Sigmoid colon (tissue), 7 donors: ENCODE data around the gene CYBRD1. TPM values are rescaled to one million over a fixed set of nuclear protein-coding genes. Genes with fewer than 3 reads are reported as not detected.

Source experiments
- DNase-seq: peaks from one replicate; pipeline ENCODE4 v3.0.0-alpha.2; 2019
- H3K27ac ChIP-seq, 4 donors: fragments of 200-600 bp; sonication (generic); one replicate each; pipeline ENCODE4 v1.5.1; 2016 to 2019; ENCODE audit warnings: mild to moderate bottlenecking in 1 of 4
- H3K27me3 ChIP-seq, 3 donors: fragments of 200-600 bp; sonication (generic); one replicate each; pipeline ENCODE4 v1.5.1; 2019; ENCODE audit warnings: mild to moderate bottlenecking in 1 of 3
- H3K36me3 ChIP-seq, 4 donors: fragments of 200-600 bp; sonication (generic); one replicate each; pipeline ENCODE4 v1.5.1; 2016 to 2019
- H3K4me1 ChIP-seq, 4 donors: fragments of 200-600 bp; sonication (generic); one replicate each; pipeline ENCODE4 v1.5.1; 2017 to 2019
- H3K4me3 ChIP-seq, 4 donors: fragments of 200-600 bp; sonication (generic); one replicate each; pipeline ENCODE4 v1.5.1; 2017 to 2019; ENCODE audit warnings: mild to moderate bottlenecking in 2 of 4, moderate library complexity in 1 of 4
- H3K9me3 ChIP-seq, 4 donors: fragments of 200-600 bp in 3 of 4; sonication (generic) in 3 of 4; one replicate each; pipeline versions ENCODE4 v1.5.1 to v1.6.1; 2013 to 2019
- CTCF ChIP-seq, 4 experiments: fragments of 450-650 bp in 3 of 4; fragments of 200-600 bp in 1 of 4; IDR thresholded peaks; one replicate each; pipeline ENCODE4 v1.5.1; 2016 to 2019; ENCODE audit warnings: antibody characterized with exemption in 4 of 4, mild to moderate bottlenecking in 3 of 4, moderate library complexity in 2 of 4
- EP300 ChIP-seq, 4 donors: sonication (generic); formaldehyde crosslinking; IDR thresholded peaks; one replicate each; pipeline ENCODE4 v1.6.1; 2017; ENCODE audit warnings: antibody characterized with exemption in 4 of 4
- POLR2A ChIP-seq, 2 donors: fragments of 450-650 bp; IDR thresholded peaks; one replicate each; pipeline ENCODE4 v1.6.1; 2016; ENCODE audit warnings: antibody characterized with exemption in 2 of 2, mild to moderate bottlenecking in 2 of 2, moderate library complexity in 2 of 2
- POLR2AphosphoS5 ChIP-seq, 4 donors: sonication (generic); formaldehyde crosslinking; IDR thresholded peaks; one replicate each; pipeline ENCODE4 v1.6.1; 2017; ENCODE audit warnings: antibody characterized with exemption in 4 of 4
- whole genome bisulfite sequencing, 2 donors: extraction: QIAGEN DNeasy Blood & Tissue Kit; methylation state at CpG; one replicate each; pipeline ENCODE4 v1.1.7; 2013; 5-methylcytosine and 5-hydroxymethylcytosine counted together
- intact Hi-C: fragments of 100-400 bp; cut with DNase I; formaldehyde crosslinking; loops from one replicate; pipeline ENCODE4 v1.15.1; 2023
- polyA plus RNA-seq, 3 donors: library from polyadenylated mRNA; stranded (reverse); fragments of 200-250 nt; gene quantifications; one replicate each; pipeline ENCODE4 v1.2.3, GENCODE V29; 2013
- total RNA-seq, 4 donors: library from RNA; depleted of rRNA; stranded (reverse); fragments of >200 nt; gene quantifications; one replicate each; pipeline ENCODE4 v1.1.0, GENCODE V29; 2016
- donor health status: healthy with polysubstance abuse.
- donor health status: Bipolar disorder and iron deficiency.
- donor health status: healthy.

Gene CYBRD1
- total and polyA plus RNA-seq, 7 donors = 7.6 to 250 (median 119) TPM

- intact Hi-C loops = no loop called here
- Histone ChIP-seq H3K27ac (no peak overlapping the region), H3K36me3 (peaks cover 6 to 53% (median 22%) of the 10 kb centered on the region in 4 donors), H3K4me3 (no peak overlapping the region), H3K9me3 (no peaks in the 10 kb centered on the region), H3K4me1 (no peaks in the 10 kb centered on the region), H3K27me3 (no peaks in the 10 kb centered on the region)
- 74 to 82% methylated on average over 8 of the region's 8 CpGs for WGBS, 2 donors
- TF ChIP-seq EP300 (IDR thresholded peaks at IDR 0.05) (no peak), POLR2A (IDR thresholded peaks at IDR 0.05) (no peak), CTCF (IDR thresholded peaks at IDR 0.05) (no peak), POLR2AphosphoS5 (IDR thresholded peaks at IDR 0.05) (no peak)
- no peak for DNase-seq
These were observed 31.6 kb downstream of the CYBRD1 start for GRCh38 chr2:171553858-171554257.

- Histone ChIP-seq H3K9me3 (no peaks in the 10 kb centered on the region), H3K27ac (no peak overlapping the region), H3K36me3 (peaks cover 6 to 53% (median 19%) of the 10 kb centered on the region in 4 donors), H3K27me3 (no peaks in the 10 kb centered on the region), H3K4me1 (no peaks in the 10 kb centered on the region), H3K4me3 (no peak overlapping the region)
- intact Hi-C loops = no loop called here
- no peak for DNase-seq
- TF ChIP-seq CTCF (IDR thresholded peaks at IDR 0.05) (no peak), POLR2A (IDR thresholded peaks at IDR 0.05) (no peak), EP300 (IDR thresholded peaks at IDR 0.05) (no peak), POLR2AphosphoS5 (IDR thresholded peaks at IDR 0.05) (no peak)
- 63 to 64% methylated on average over 3 of the region's 3 CpGs for WGBS, 2 donors
These were observed 32.8 kb downstream of the CYBRD1 start for GRCh38 chr2:171554991-171555615.

- TF ChIP-seq POLR2A (IDR thresholded peaks at IDR 0.05) (no peak), CTCF (IDR thresholded peaks at IDR 0.05) (no peak), EP300 (IDR thresholded peaks at IDR 0.05) (no peak), POLR2AphosphoS5 (IDR thresholded peaks at IDR 0.05) (no peak)
- no peak overlapping the region for H3K27ac ChIP-seq
- no peaks in the 10 kb centered on the region for H3K4me1 ChIP-seq
- no peaks in the 10 kb centered on the region for H3K9me3 ChIP-seq
- no peak for DNase-seq
- H3K4me3 ChIP-seq = no peak overlapping the region
- H3K27me3 ChIP-seq = no peaks in the 10 kb centered on the region
- intact Hi-C loops = no loop called here
- 69 to 84% methylated on average over 4 of the region's 4 CpGs for WGBS, 2 donors
- peaks cover 6 to 43% (median 19%) of the 10 kb centered on the region in 4 donors for H3K36me3 ChIP-seq
These were observed 35.1 kb downstream of the CYBRD1 start for GRCh38 chr2:171557363-171557762.

- 88 to 96% methylated on average over 3 of the region's 3 CpGs for WGBS, 2 donors
- intact Hi-C loops = no loop called here
These were observed 41.0 kb downstream of the CYBRD1 start for GRCh38 chr2:171563301-171563700.

More at GRCh38 chr2:171563301-171563700, 41.0 kb downstream of the CYBRD1 start:
- Histone ChIP-seq H3K36me3 (no peaks in the 10 kb centered on the region), H3K9me3 (no peaks in the 10 kb centered on the region), H3K27ac (no peak overlapping the region), H3K4me3 (no peak overlapping the region), H3K4me1 (no peaks in the 10 kb centered on the region), H3K27me3 (no peaks in the 10 kb centered on the region)
- TF ChIP-seq POLR2A (IDR thresholded peaks at IDR 0.05) (no peak), POLR2AphosphoS5 (IDR thresholded peaks at IDR 0.05) (no peak), CTCF (IDR thresholded peaks at IDR 0.05) (no peak), EP300 (IDR thresholded peaks at IDR 0.05) (no peak)
- DNase-seq = no peak
